ENCODE results near the gene RANBP3L. TPM values are rescaled to one million over a fixed set of nuclear protein-coding genes. Genes with fewer than 3 reads are reported as not detected.
"Not testable (repeated sequence)": the region's sequence is repeated elsewhere in the genome, so short reads cannot be mapped to it uniquely, and the experiment has no call there.

The RANBP3L gene
- total RNA-seq, 1 donor from 2014 or later: 0.16 TPM

DNA sequence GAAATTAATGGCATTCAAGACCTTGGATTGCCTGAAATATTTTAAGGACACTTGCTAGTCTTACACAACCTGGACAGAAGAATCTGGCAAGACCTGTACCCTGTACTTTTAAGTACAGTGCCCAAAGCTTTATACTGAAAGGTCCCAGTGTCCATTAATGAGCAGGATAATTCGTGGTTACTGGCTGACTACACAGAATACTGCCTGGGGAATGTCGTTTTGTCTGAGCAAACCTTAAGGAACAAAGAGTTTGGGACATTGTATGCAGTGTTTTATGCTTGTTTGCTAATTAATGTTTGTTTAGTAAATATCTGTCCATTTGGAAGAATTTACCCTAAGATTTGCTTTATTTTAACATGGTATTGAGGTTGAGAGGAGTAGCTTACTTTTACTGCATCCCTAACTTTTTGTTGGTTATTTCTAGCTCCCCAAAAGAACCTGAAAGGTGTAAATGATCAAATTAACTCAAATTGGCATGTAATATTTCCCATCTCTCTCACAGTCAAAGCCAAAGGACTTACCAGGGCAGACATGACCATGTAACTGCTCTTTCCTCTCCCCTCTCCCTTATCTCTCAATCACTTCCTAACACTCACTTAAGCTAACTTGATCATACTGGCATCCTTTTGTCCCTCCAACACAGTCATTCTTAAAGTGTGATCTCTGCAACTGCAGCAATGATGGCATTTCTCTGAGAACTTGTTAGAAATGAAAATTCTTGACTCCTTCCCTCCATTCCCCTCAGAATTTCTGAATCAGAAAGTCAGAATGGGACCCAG is 15.7 kb downstream of the RANBP3L start:
- no peak for ATAC-seq

DNA sequence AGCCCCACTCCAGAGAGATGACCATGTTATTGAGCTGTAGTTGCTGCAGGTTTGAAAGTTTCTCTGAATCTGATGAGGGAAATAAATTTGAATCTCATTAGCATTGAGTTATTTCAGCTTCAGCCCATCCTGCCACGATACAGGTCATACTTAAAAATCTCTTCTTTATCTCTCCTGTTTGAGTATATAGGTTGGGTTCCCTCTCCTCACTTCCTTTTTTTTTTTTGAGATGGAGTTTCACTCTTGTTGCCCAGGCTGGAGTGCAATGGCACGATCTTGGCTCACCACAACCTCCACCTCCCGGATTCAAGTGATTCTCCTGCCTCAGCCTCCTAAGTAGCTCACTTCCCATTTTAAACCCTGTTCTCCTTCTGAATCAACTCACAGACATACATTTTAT is 17.9 kb downstream of the RANBP3L start:
- not testable (repeated sequence) for ATAC-seq

DNA sequence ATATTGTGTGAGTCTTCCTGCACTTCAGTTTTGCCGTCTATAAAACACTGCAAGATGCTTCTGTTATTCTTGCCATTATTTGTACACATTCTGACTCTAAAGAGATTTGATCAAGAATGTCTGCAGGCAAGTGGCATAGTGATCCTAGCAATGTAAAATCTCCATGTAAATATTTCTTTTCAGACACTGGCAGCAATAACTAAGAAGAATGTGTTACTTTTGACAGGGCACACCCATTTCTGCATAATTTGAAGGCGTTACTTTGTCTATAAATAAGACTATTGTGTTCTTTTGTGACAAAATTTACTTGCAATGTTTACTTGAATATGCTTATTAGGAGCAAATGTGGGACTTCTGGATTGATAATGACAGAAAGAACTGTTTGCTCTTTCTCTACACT is 20.1 kb downstream of the RANBP3L start:
- ATAC-seq: no peak

DNA sequence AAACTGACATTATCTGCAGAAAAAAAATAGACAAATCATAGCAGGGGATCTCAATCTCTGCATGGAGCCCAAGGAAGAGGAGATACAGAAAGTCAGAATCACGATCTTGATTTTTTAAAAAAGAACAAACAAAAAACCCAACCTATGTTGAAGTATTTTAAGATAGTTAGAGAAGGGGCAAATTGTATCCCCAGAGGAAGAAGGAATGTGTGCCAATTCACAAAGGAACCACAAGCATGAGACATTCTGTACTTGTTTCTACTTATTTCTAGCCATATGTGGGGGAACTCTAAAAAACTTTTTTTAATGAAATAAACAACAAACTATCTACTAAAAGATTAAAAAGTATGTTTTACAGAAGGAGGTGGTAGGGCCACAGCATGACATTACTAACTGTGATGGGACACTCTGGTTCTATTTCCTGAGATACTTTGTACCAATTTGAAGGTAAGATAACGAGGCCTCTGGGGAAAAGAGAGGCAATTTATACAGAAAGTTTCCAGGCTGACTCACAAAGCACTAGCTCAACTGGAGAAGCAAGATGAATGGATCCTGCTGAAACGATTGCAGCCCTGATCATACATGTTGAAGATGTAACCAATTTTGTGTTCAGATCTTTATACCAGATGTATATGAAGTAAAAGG is 22.5 kb downstream of the RANBP3L start:
- ATAC-seq: no peak

DNA sequence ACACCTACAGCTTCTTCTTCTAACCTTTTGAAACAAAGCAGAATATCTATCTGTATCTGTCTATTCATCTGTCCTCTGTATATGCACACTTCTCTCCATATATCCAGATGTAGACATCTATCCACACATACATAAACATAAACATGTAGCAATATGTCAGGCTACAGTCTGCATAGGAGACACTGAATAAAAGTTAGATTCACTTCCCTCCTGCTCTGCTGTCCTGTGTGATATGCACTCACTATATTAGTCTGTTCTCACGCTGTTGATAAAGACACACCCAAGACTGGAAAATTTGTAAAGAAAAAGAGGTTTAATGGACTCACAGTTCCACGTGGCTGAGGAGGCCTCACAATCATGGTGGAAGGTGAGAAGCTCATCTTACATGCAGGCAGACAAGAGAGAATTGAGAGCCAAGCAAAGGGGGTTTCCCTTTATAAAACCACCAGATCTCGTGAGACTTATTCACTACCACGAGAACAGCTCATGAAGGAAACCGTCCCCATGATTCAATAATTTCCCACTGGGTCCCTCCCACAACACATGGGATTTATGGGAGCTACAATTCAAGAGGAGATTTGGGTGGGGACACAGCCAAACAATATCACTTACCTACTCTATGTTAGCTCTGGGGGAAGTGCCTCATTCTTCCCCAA is 24.1 kb downstream of the RANBP3L start:
- no peak for ATAC-seq

DNA sequence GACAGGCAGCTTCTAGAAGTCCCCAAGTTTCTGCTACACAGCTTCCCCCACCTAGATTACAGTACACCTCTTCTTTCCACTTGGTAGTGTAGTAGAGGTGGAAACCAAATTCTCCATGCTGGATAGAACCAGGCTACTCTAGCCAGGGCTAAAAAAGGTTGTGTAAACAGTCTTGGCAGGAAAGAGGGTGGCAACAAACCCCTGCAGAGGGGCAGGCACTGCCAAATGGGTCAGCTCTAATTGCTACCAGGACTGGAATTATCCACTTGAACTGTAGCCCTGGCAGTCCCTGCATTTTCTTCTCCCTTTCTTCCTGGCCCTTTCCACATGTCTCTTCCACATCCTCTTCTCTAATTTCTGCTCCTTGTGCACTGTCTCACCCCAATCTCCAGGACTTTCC is 24.8 kb downstream of the RANBP3L start:
- ATAC-seq: no peak

DNA sequence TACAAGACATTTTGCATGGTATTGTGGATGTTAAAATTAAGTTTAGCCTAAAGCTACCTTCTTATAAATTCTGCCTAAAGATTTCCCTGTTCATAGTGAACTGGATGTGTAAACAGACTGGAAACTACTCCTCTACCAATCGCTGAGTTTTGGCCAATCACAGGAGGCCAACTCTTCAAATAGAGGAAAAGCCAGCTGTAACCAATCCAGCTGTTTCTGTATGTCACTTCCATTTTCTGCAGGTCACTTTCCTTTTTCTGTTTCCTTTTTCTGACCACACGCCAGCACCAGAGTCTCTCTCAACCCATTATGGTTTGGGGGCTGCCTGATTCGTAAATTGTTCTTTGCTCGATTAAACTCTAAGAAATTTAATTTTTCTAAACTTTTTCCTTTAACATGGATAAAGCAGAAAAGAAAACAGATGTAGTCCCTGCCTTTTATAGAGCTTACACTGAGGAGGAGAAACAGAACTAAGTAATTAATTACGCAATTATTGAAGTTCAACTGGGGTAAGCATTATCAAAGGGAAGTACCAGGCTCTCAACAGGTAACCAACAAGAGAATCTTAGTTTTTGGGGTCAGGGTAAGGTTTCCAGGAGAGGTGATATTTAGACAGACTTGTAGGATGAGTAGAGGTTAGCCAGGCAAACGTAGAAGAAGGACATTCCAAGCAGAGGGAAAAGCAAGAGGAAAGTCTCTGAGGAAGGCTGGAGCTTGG is 27.7 kb downstream of the RANBP3L start:
- no peak for ATAC-seq

DNA sequence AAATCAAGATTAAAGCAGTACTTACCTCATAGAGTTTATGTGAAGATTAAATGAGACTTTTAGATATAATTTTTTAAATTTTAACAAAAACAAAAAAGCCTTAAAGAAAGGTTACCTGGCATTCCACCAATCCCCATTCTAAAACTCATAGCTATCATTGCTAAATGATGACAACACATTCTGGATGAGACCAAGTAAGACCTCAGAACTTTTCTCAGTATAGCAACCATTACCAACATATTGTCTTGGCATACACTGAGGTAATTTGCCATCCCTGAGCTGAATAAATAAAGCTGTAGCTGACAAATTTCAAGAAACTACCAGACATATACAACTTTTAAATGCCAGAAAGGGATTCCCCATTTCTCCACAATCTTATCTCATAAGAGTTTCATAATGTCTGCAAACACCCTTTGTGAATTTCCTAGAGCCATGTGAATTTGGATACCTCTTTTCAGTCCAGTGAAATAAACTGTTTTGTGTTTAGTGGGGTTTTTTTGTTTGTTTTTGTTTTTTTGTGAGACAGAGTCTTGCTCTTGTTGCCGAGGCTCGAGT is 29.5 kb downstream of the RANBP3L start:
- ATAC-seq: no peak

DNA sequence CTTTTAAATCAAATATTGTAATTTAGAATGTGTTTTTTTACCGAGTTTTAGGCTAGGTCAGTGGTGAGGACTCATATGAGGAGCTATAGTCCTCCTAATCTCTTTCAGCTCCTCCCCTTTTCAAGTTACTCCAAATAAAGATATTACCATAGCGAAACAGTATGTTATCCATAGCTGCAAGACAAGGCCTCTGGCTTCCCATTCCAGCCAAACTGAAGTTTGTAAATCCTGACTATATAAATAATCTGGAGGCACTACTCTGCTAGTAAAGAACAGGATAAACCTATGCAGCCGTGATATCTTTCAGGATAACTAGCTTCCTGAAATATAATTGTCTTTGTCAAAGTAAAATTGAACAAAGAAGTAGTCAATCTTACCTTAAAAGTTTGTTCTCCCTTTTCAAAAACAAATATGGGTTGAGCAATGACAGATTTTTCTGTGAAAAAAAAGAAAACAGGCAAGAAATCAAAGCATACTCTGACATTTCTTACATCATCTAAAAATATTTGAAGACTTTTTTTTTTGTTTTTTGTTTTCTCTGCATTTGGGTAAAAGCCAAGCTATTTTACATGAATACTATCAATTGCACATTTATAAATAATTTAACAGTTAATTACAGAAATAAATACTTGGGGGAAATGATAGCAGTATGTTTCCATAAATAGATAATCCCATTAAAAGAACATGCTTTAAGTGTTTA is 30.7 kb downstream of the RANBP3L start:
- no peak for ATAC-seq

DNA sequence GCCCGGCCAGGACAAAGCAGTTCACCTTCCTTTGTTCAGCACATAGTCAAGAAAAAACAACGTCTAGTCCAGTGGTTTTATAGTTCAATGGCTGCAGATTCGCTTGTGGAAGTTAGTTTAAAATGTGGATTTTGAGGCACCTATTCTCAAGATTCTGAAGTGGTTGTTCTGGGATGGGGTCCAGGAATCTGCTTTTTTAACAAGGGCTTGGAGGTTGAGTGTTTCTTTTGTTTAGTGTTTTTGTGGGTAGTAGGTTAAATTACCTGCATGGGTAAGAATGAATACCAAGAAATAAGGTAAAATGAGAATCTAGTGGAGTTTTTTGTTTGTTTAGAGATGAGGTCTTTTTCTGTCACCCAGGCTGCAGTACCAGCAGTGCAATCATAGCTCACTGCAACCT is 31.5 kb downstream of the RANBP3L start:
- ATAC-seq: no peak

DNA sequence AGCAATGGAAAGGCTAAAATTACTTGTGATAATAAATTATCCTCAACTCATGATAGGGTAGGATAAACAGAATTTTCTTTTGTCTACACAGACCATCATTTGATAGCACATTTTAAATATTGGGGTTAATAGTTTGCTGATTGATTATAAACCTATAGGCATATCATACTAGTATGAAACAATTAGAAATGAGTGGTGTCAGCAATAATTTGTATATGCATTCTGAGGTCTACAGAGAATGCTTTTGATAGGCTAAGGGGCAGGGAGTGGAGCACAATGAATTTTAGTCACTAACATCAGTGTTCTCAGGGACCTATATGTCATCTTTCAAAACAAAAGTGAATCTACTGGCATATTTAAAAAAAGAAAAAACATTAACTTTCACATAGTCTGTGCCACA is 32.2 kb downstream of the RANBP3L start:
- no peak for ATAC-seq

DNA sequence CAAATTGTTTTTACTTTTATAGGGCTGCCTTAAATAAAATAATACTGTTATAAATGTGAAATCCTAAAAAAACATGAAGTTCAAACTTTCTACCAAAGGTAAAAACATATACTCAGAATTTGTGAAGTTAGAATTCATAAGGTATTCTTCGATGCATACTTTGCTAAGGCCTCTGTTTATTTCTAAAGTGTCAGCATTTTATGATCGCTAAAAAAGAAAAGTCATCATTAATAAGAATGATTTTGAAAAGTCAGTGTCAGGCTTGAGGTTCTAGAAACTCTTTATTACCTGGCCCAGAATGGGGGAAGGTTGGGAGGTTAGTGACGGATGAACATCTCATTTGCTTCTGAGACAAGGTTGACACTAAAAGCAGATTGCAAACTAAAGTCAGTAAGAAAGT is 33.8 kb downstream of the RANBP3L start:
- ATAC-seq: no peak

DNA sequence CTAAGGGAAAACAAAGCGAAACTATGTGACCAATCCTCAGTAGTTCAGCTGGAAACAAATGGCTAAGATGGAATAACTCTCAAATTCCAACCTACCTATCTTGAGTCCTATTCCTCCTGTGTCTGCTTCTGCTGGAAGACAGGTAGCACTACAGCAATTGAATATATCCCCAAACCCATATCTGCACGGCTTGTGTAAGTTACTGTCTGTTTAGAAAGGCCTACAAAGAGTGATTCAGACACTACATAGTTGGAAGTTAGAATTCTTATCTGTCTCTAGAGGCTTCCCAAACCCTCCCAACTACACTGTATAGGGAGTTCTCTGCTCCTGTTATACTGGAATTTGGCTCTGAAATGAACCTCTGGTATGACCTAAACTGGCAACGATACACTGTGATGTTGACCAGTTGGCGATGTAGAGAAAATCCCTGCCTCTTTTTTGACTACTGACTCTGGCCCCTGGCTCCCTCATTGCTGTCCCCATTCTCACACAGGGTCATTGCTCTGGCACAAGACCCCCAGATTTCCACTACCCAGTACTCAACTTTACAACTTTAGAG is 37.4 kb downstream of the RANBP3L start:
- no peak for ATAC-seq

DNA sequence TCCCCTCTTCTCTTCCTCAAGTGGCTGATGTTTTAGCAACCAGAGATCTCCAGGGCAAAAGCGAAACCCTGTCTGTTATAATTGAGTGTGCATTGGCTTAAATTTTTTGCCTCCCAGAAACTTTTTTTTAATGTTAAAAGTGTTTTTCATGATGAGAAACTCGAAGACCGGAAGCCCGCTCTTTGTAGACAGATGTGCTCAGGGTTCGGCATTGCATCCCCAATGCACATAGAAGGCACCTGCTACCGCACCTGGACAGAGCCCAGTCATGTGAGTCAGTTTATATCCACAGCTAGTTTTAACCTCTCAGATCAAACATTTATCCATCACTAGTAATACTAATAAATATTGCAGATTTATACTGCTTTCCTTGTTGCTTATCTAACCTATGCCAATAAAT is 40.5 kb downstream of the RANBP3L start:
- ATAC-seq: no peak

DNA sequence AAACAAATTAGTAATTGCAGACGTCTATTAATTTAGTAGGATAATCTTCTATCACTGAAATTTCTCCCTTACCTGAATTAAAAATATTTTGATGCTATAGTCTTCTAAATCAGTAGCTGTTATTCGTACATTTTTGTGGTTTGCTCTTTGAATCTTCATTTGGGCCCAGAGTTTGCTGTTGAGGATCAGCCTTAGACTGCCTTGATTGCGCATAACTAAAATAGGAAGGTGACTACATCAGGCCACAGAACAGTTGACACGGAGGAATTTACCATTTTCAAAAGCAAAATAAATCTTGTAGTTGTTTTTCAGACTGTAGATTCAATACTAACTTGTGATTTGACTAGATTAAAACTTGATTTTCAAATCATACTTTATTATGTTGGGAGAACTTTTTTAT is 48.1 kb downstream of the RANBP3L start:
- no peak for ATAC-seq

DNA sequence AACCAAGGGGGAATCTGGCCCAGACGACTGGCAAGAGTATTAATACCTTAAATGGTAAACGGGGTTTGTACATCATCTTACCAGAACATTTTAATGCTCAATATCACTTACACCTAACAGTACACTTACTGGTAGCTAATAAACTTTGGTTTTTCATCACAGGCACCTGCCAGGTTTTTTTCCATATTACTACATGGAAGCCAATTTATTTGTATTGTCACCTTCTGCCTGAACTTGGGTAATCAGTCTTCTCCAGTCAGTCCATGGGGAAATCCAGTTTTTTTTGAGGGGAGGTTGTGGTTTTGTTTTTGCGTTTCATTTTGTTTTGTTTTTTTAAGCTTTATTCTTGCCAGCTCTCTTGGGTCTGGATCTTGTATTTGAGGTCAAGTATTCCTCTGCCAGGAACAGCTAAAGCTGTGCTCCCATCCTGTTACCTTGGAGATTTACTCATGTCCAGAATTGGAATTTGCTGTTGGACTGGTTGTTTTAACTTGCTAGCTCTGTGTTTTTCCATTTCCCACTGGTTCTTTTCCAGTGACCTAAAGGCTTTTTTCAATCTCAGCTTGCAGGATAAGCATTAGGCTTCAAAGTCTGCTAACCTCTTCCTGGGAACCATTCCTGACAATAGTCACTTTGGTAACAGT is 48.9 kb downstream of the RANBP3L start:
- no peak for ATAC-seq

DNA sequence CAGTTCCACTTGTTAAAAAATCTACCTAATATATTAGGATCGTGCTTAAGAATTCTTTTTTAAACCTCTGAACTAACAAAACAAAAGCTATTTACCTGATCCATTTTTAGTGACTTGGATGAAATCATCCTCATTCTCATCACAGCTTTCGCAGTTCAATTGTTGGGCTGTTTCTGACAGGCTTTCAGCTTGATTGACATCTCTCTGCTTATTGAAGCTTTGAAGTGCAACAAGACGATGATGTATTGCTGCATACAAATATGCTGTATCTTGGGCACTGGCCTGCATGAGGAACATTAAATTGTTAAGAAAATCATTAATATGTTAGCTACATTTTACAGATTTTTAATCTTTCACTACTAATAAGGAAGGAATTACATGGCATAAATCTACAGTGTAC is 50.5 kb downstream of the RANBP3L start:
- ATAC-seq: no peak

DNA sequence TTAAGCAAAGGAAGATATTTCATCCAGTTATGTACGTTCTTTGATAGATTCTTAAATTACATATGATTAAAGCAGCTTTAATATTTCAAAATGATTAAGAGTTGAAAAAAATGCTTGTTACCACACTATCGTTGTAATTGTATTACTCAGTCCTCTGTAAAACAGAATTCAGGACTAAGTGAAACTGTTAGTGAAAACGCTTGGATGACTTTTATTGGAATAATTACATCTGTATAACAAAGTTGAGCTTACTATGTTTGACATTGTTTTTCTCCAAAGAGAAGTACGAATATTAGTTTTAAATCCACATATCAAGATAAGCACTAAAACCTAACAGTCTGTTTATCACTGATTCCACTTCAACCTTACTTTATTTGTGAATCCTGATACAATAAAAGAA is 51.3 kb downstream of the RANBP3L start:
- ATAC-seq: no peak

DNA sequence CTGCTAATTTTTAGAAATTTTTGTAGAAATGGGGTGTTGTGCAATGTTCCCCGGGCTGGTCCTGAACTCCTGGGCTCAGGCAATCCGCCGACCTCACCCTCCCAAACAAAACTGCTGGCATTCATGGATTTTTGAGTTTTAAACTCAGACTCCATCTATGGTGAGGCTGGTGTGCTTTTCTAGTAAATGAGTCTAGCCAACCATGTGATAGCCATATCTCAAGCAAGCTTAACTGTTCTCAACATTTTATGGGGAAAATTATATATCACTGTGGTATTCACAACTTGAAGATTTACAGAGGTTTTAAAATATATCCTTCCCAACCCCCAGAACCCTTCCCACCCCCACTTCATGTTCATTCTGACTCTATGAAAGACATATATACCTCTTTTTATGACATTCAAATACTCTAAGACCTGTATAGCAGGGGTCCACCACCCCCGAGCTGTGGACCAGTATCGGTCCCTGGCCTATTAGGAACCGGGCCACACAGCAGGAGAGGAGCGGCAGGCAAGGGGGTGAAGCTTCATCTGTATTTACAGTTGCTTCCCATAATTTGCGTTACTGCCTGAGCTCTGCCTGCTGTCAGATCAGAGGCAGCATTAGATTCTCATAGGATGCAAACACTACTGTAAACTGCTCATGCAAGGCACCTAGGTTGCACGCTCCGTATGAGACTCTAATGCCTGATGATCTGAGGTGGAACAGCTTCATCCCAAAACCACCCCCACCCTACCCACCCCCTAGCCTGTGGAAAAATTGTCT is 55.5 kb downstream of the RANBP3L start:
- ATAC-seq: no peak

DNA sequence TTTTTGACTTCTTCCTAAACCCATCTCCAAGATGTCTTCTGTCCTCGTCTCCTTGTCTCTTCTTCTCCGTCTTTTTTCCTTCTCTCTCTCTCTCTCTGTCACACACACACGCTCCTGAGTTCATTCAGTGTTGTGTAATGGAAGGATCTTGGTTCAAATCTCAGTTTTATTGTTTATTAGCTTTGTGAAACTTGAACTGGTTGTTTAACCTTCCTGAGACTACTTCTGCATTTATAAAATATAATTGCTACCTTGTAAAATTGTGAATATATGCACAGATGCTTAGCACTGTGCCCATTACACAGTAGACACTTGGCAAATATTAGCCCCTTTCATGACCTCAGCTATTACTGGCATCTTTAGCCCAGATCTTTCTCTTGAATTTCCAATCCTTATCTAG is 57.6 kb downstream of the RANBP3L start:
- ATAC-seq: no peak

DNA sequence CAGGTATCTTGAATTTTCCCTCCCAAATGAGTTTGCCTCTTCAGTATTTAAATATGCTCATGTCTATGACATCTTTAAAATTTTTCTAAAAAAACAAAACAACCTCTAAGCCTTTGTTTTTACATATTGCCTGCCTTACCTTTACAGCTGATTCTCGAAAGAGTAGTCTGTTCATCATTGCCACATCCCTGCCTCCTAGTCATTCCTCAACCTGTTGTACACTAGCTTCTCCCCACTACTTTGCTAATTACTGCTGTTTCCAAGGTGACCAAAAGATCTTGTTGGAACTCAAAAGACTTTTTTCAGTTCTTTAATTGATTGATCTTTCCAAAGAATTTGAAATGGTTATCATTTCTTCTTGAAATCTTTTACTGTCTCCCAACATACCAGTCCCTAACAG is 58.0 kb downstream of the RANBP3L start:
- no peak for ATAC-seq

Data from esophagus mucosa (tissue), 1 donor.